Measurements from ENCODE around the gene MAPKAPK3. TPM values are rescaled to one million over a fixed set of nuclear protein-coding genes. Genes with fewer than 3 reads are reported as not detected.

Gene MAPKAPK3
- total RNA-seq, 4 donors from 2014 or later = 17.2 to 53.7 (median 18.0) TPM

- DNase-seq (ENCODE audit: low spot score in 2 of 2) = no peak
These were observed 8.7 kb upstream of the MAPKAPK3 start for GRCh38 chr3:50608278-50608677.

GRCh38 chr3:50609071-50609762 lies 7.7 kb upstream of the MAPKAPK3 start:
- peak overlapping the region in 1 of 4 donors; percentile 62 for H3K4me3 ChIP-seq
- no peak for DNase-seq (ENCODE audit: low spot score in 2 of 2)
- peaks cover 0 to 91% (median 28%) of the 10 kb centered on the region in 4 donors for H3K4me1 ChIP-seq
- TF ChIP-seq CTCF (IDR thresholded peaks at IDR 0.05) (no peak), POLR2A (IDR thresholded peaks at IDR 0.05) (no peak), EP300 (IDR thresholded peaks at IDR 0.05) (no peak)
- peaks cover 0 to 37% (median 0%) of the 10 kb centered on the region in 3 donors for H3K36me3 ChIP-seq
- H3K27ac ChIP-seq = peak overlapping the region in 2 of 4 donors; percentile 20 to 86
- WGBS, 2 donors = 69 to 70% methylated on average over 5 of the region's 5 CpGs
- no peaks in the 10 kb centered on the region for H3K27me3 ChIP-seq
- H3K9me3 ChIP-seq = no peaks in the 10 kb centered on the region

More at GRCh38 chr3:50608278-50608677, 8.7 kb upstream of the MAPKAPK3 start:
- H3K36me3 ChIP-seq = peaks cover 0 to 40% (median 0%) of the 10 kb centered on the region in 3 donors
- H3K9me3 ChIP-seq = no peaks in the 10 kb centered on the region
- TF ChIP-seq CTCF (IDR thresholded peaks at IDR 0.05) (no peak), EP300 (IDR thresholded peaks at IDR 0.05) (no peak), POLR2A (IDR thresholded peaks at IDR 0.05) (no peak)
- peaks cover 0 to 91% (median 28%) of the 10 kb centered on the region in 4 donors for H3K4me1 ChIP-seq
- H3K4me3 ChIP-seq = no peak overlapping the region
- no peaks in the 10 kb centered on the region for H3K27me3 ChIP-seq
- WGBS, 2 donors = 86% methylated on average over 7 of the region's 7 CpGs
- peak overlapping the region in 1 of 4 donors; percentile 86 for H3K27ac ChIP-seq

- H3K9me3 ChIP-seq = no peaks in the 10 kb centered on the region
- H3K4me3 ChIP-seq = peak overlapping the region in 2 of 4 donors; percentile 46 to 62
- DNase-seq (ENCODE audit: low spot score in 2 of 2) = no peak
- peaks cover 0 to 32% (median 0%) of the 10 kb centered on the region in 3 donors for H3K36me3 ChIP-seq
- no peak for TF ChIP-seq EP300 (IDR thresholded peaks at IDR 0.05)
- TF ChIP-seq CTCF (IDR thresholded peaks at IDR 0.05) = no peak
- TF ChIP-seq POLR2A (IDR thresholded peaks at IDR 0.05) = no peak
- 82 to 93% methylated on average over 3 of the region's 3 CpGs for WGBS, 2 donors
- H3K27me3 ChIP-seq = no peaks in the 10 kb centered on the region
- peak overlapping the region in 2 of 4 donors; percentile 20 to 86 for H3K27ac ChIP-seq
- H3K4me1 ChIP-seq = peaks cover 0 to 87% (median 28%) of the 10 kb centered on the region in 4 donors
These were observed 7.2 kb upstream of the MAPKAPK3 start for GRCh38 chr3:50609763-50610085.

- no peak for DNase-seq (ENCODE audit: low spot score in 2 of 2)
- WGBS, 2 donors = 76 to 82% methylated on average over 6 of the region's 6 CpGs
- Histone ChIP-seq H3K4me1 (peaks cover 0 to 80% (median 28%) of the 10 kb centered on the region in 4 donors), H3K27ac (peak overlapping the region; percentile 44 to 86 (median 83)), H3K27me3 (no peaks in the 10 kb centered on the region), H3K36me3 (peaks cover 0 to 25% (median 0%) of the 10 kb centered on the region in 3 donors), H3K4me3 (peak overlapping the region; percentile 46 to 67 (median 54)), H3K9me3 (no peaks in the 10 kb centered on the region)
- TF ChIP-seq EP300 (IDR thresholded peaks at IDR 0.05) = no peak
- TF ChIP-seq POLR2A (IDR thresholded peaks at IDR 0.05) = no peak
- TF ChIP-seq CTCF (IDR thresholded peaks at IDR 0.05) = no peak
These were observed 6.6 kb upstream of the MAPKAPK3 start for GRCh38 chr3:50610181-50610971.
